Measurements from ENCODE around the gene MTHFD2L. TPM values are rescaled to one million over a fixed set of nuclear protein-coding genes. Genes with fewer than 3 reads are reported as not detected.

The MTHFD2L gene
- polyA plus RNA-seq, 1 donor from 2014 or later, result 43.5 TPM

GRCh38 chr4:74118600-74119338 lies 39.1 kb upstream of the MTHFD2L start:
- H3K9me3 ChIP-seq (ENCODE audit: low read length), result no peaks in the 10 kb centered on the region
- H4K20me1 ChIP-seq (ENCODE audit: insufficient read depth), result no peaks in the 10 kb centered on the region
- no peaks in the 10 kb centered on the region for H3K27me3 ChIP-seq (ENCODE audit: insufficient read depth, low read depth, low read length)
- H3K4me3 ChIP-seq (ENCODE audit: low read length), result no peak overlapping the region
- H3K9ac ChIP-seq (ENCODE audit: low read length), result no peak overlapping the region
- H3F3A ChIP-seq (ENCODE audit: insufficient read depth, low read length, poor library complexity, severe bottlenecking), result no peaks in the 10 kb centered on the region
- no peaks in the 10 kb centered on the region for H3K79me2 ChIP-seq (replicated peaks; ENCODE audit: insufficient read depth, low read length)
- no peak overlapping the region for H2AFZ ChIP-seq (ENCODE audit: low read depth, low read length)
- TF ChIP-seq TAF1 (IDR thresholded peaks at IDR 0.05; ENCODE audit: low read depth), result no peak
- no peak for TF ChIP-seq SMC3 (conservative IDR thresholded peaks at IDR 0.05; ENCODE audit: poor library complexity)
- TF ChIP-seq RAD21 (conservative IDR thresholded peaks at IDR 0.05), result no peak
- no peak for TF ChIP-seq POLR2AphosphoS5 (IDR thresholded peaks at IDR 0.05)
- TF ChIP-seq, protein P1, sequence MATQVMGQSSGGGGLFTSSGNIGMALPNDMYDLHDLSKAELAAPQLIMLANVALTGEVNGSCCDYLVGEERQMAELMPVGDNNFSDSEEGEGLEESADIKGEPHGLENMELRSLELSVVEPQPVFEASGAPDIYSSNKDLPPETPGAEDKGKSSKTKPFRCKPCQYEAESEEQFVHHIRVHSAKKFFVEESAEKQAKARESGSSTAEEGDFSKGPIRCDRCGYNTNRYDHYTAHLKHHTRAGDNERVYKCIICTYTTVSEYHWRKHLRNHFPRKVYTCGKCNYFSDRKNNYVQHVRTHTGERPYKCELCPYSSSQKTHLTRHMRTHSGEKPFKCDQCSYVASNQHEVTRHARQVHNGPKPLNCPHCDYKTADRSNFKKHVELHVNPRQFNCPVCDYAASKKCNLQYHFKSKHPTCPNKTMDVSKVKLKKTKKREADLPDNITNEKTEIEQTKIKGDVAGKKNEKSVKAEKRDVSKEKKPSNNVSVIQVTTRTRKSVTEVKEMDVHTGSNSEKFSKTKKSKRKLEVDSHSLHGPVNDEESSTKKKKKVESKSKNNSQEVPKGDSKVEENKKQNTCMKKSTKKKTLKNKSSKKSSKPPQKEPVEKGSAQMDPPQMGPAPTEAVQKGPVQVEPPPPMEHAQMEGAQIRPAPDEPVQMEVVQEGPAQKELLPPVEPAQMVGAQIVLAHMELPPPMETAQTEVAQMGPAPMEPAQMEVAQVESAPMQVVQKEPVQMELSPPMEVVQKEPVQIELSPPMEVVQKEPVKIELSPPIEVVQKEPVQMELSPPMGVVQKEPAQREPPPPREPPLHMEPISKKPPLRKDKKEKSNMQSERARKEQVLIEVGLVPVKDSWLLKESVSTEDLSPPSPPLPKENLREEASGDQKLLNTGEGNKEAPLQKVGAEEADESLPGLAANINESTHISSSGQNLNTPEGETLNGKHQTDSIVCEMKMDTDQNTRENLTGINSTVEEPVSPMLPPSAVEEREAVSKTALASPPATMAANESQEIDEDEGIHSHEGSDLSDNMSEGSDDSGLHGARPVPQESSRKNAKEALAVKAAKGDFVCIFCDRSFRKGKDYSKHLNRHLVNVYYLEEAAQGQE (IDR thresholded peaks at IDR 0.05; ENCODE audit: borderline replicate concordance), result no peak
- TF ChIP-seq EZH2 (IDR thresholded peaks at IDR 0.05; ENCODE audit: borderline replicate concordance, insufficient read depth, low read length, poor library complexity, severe bottlenecking), result no peak
- no peak overlapping the region for H3K27ac ChIP-seq (ENCODE audit: low read length)
- no peaks in the 10 kb centered on the region for H3K36me3 ChIP-seq (ENCODE audit: insufficient read depth, low read length)
- no peak overlapping the region for H3K4me2 ChIP-seq (ENCODE audit: low read length)
- H3K9me2 ChIP-seq (ENCODE audit: insufficient read depth, low read length), result no peaks in the 10 kb centered on the region

DNA sequence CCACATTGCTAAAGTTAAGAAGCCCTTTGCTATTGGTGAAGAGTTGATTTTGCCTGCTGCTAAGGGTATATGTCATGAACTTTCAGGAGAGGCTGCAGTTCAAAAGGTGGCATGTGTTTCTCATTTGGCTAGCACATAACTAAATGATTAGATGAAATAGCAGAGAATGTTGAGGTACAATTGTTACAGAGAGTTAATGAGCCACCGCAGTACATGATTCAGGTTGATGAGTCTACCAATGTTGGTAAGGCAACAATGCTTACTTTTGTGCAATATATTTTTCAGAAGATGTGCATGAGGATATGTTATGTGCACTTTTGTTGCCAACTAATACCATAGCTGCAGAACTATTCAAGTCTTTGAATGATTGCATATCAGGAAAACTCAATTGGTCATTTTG lies 37.8 kb upstream of the MTHFD2L start:
- TF ChIP-seq EP300 (conservative IDR thresholded peaks at IDR 0.05; ENCODE audit: poor library complexity, severe bottlenecking), result no peak
- TF ChIP-seq CTCF (IDR thresholded peaks at IDR 0.05; ENCODE audit: poor library complexity, severe bottlenecking), result no peak
- TF ChIP-seq SMC3 (conservative IDR thresholded peaks at IDR 0.05; ENCODE audit: poor library complexity), result no peak
- TF ChIP-seq TAF1 (IDR thresholded peaks at IDR 0.05; ENCODE audit: low read depth), result no peak
- TF ChIP-seq, protein P1 (IDR thresholded peaks at IDR 0.05; ENCODE audit: borderline replicate concordance), result no peak
- no peak for TF ChIP-seq MXI1 (conservative IDR thresholded peaks at IDR 0.05; ENCODE audit: poor library complexity, severe bottlenecking)
- no peak for TF ChIP-seq EZH2 (IDR thresholded peaks at IDR 0.05; ENCODE audit: borderline replicate concordance, insufficient read depth, low read length, poor library complexity, severe bottlenecking)
- TF ChIP-seq POLR2AphosphoS5 (IDR thresholded peaks at IDR 0.05), result no peak
- no peak for TF ChIP-seq RAD21 (conservative IDR thresholded peaks at IDR 0.05)

More for the DNA sequence above, 37.8 kb upstream of the MTHFD2L start:
- no peaks in the 10 kb centered on the region for H3K79me2 ChIP-seq (replicated peaks; ENCODE audit: insufficient read depth, low read length)
- H2AFZ ChIP-seq (ENCODE audit: low read depth, low read length), result no peak overlapping the region
- H3K4me3 ChIP-seq (ENCODE audit: low read length), result no peak overlapping the region
- no peaks in the 10 kb centered on the region for H3K36me3 ChIP-seq (ENCODE audit: insufficient read depth, low read length)
- no peak overlapping the region for H3K27ac ChIP-seq (ENCODE audit: low read length)
- no peaks in the 10 kb centered on the region for H3K9me3 ChIP-seq (ENCODE audit: low read length)
- no peaks in the 10 kb centered on the region for H4K20me1 ChIP-seq (ENCODE audit: insufficient read depth)
- H3F3A ChIP-seq (ENCODE audit: insufficient read depth, low read length, poor library complexity, severe bottlenecking), result no peaks in the 10 kb centered on the region
- H3K27me3 ChIP-seq (ENCODE audit: insufficient read depth, low read depth, low read length), result no peaks in the 10 kb centered on the region
- no peak overlapping the region for H3K4me2 ChIP-seq (ENCODE audit: low read length)
- H3K9me2 ChIP-seq (ENCODE audit: insufficient read depth, low read length), result no peaks in the 10 kb centered on the region
- H3K9ac ChIP-seq (ENCODE audit: low read length), result no peak overlapping the region

Measured in neural cell (in vitro differentiated cells).